Activated CD4-positive, alpha-beta memory T cell treated with anti-CD3 and anti-CD28 coated beads for 36 hours (primary cell): ENCODE results near the gene NOTCH4. TPM values are rescaled to one million over a fixed set of nuclear protein-coding genes. Genes with fewer than 3 reads are reported as not detected.
A peak's percentile ranks its signal among the peaks of the same experiment; 100 is the strongest.
"Not testable (repeated sequence)": the region's sequence is repeated elsewhere in the genome, so short reads cannot be mapped to it uniquely, and the experiment has no call there.

ENCODE experiments used
- CTCF ChIA-PET: fragments of 350-600 bp; sonication (Branson Sonifier 250); formaldehyde crosslinking; loops from one replicate; lab custom pipeline; 2021; ENCODE audit warnings: antibody characterized with exemption, inconsistent platforms; lab: Charles Lee
- POLR2A ChIA-PET: fragments of 350-600 bp; sonication (Branson Sonifier 250); formaldehyde crosslinking; loops from one replicate; lab custom pipeline; 2021; ENCODE audit warnings: antibody characterized with exemption; lab: Charles Lee
- DNase-seq: peaks from one replicate; pipeline ENCODE4 v3.0.0-alpha.2; 2020
- H3K27ac Mint-ChIP-seq: one replicate; pipeline ENCODE4 v1.8.0; 2021; ENCODE audit warnings: mixed read lengths
- H3K27me3 Mint-ChIP-seq: one replicate; pipeline ENCODE4 v1.8.0; 2021; ENCODE audit warnings: mixed read lengths
- H3K36me3 Mint-ChIP-seq: one replicate; pipeline ENCODE4 v1.8.0; 2021; ENCODE audit warnings: mixed read lengths
- H3K4me1 Mint-ChIP-seq: one replicate; pipeline ENCODE4 v1.8.0; 2021; ENCODE audit warnings: low read depth, mixed read lengths
- H3K4me3 Mint-ChIP-seq: one replicate; pipeline ENCODE4 v1.8.0; 2021; ENCODE audit warnings: mild to moderate bottlenecking, mixed read lengths
- H3K9me3 Mint-ChIP-seq: one replicate; pipeline ENCODE4 v1.8.0; 2021; ENCODE audit warnings: mixed read lengths
- intact Hi-C: fragments of 100-400 bp; cut with micrococcal nuclease; formaldehyde crosslinking; loops from one replicate; pipeline ENCODE4 v1.15.1; 2023
- total RNA-seq, 2 experiments: library from RNA; stranded (reverse); gene quantifications; one replicate each; pipeline ENCODE4 v1.2.3, GENCODE V29; 2021

Gene NOTCH4
- under 1 TPM; 0.31 to 0.51 TPM for total RNA-seq

- Mint-ChIP-seq H3K27ac (no peak within 1 kb of the TSS), H3K9me3 (no peaks in the 10 kb centered on the region), H3K36me3 (no peaks in the 10 kb centered on the region), H3K4me3 (no peak within 1 kb of the TSS), H3K4me1 (peaks cover 8% of the 10 kb centered on the region), H3K27me3 (no peaks in the 10 kb centered on the region)
- ChIA-PET CTCF (no interaction called here), POLR2A (no interaction called here)
- no peak for DNase-seq
- intact Hi-C loops: no loop called here
Measured at GRCh38 chr6:32223258-32224235, at the start of gene NOTCH4. Gene NOTCH4 (minus strand): TSS chr6:32224067. CDS start chr6:32223928, 139 bp downstream.

- no peak overlapping the region for H3K27ac Mint-ChIP-seq
- CTCF ChIA-PET: interaction anchor here (1.0 kb wide), 1 partner anchor 16 kb away, joined by 4 read pairs; no protein-coding TSS in a partner anchor
- peaks cover 10% of the 10 kb centered on the region for H3K27me3 Mint-ChIP-seq
- no peaks in the 10 kb centered on the region for H3K36me3 Mint-ChIP-seq
- DNase-seq: no peak
- no peaks in the 10 kb centered on the region for H3K9me3 Mint-ChIP-seq
- H3K4me1 Mint-ChIP-seq: peaks cover 11% of the 10 kb centered on the region
- POLR2A ChIA-PET: no interaction called here
- intact Hi-C loops: no loop called here
- H3K4me3 Mint-ChIP-seq: no peak overlapping the region
Measured at GRCh38 chr6:32271429-32271828, 47.6 kb upstream of the NOTCH4 start.

GRCh38 chr6:32268459-32268858, 44.6 kb upstream of the NOTCH4 start:
- intact Hi-C loops, DNase-seq, H3K4me3 Mint-ChIP-seq, H3K36me3 Mint-ChIP-seq, POLR2A ChIA-PET, H3K27ac Mint-ChIP-seq, H3K9me3 Mint-ChIP-seq: not testable (repeated sequence)
- CTCF ChIA-PET: interaction anchor here (1.8 kb wide), 1 partner anchor 23 kb away, joined by 5 read pairs; no protein-coding TSS in a partner anchor
- Mint-ChIP-seq H3K27me3 (peaks cover 10% of the 10 kb centered on the region), H3K4me1 (peaks cover 11% of the 10 kb centered on the region)

- peaks cover 8% of the 10 kb centered on the region for H3K27me3 Mint-ChIP-seq
- peaks cover 11% of the 10 kb centered on the region for H3K4me1 Mint-ChIP-seq
- H3K36me3 Mint-ChIP-seq: no peaks in the 10 kb centered on the region
- DNase-seq: no peak
- no peak overlapping the region for H3K27ac Mint-ChIP-seq
- ChIA-PET CTCF (interaction anchor here (0.5 to 1.8 kb wide), 3 partner anchors 22 to 571 kb away, joined by 3 to 5 read pairs (median 3); partner anchors contain the start of gene TAP2), POLR2A (no interaction called here)
- intact Hi-C loops: no loop called here
- H3K4me3 Mint-ChIP-seq: no peak overlapping the region
- no peaks in the 10 kb centered on the region for H3K9me3 Mint-ChIP-seq
Measured at GRCh38 chr6:32267035-32267434, 43.2 kb upstream of the NOTCH4 start.

GRCh38 chr6:32257262-32257661, 33.4 kb upstream of the NOTCH4 start:
- H3K4me3 Mint-ChIP-seq, POLR2A ChIA-PET: not testable (repeated sequence)
- intact Hi-C loops: loop anchor here (10.0 kb wide), 2 partner anchors 108 to 138 kb away; no protein-coding TSS in a partner anchor

GRCh38 chr6:32255199-32256153, 31.6 kb upstream of the NOTCH4 start:
- intact Hi-C loops: loop anchor here (1.0 to 10.0 kb wide), 3 partner anchors 14 to 139 kb away; no protein-coding TSS in a partner anchor
- peak overlapping the region; percentile 14 for H3K27ac Mint-ChIP-seq
- H3K4me3 Mint-ChIP-seq: peak overlapping the region; percentile 3
- H3K27me3 Mint-ChIP-seq: peaks cover 21% of the 10 kb centered on the region
- peaks cover 2% of the 10 kb centered on the region for H3K9me3 Mint-ChIP-seq
- no peaks in the 10 kb centered on the region for H3K36me3 Mint-ChIP-seq
- ChIA-PET CTCF (interaction anchor here (0.6 to 2.1 kb wide), 11 partner anchors 8 to 1886 kb away, joined by 3 to 17 read pairs (median 4); no protein-coding TSS in a partner anchor), POLR2A (interaction anchor here (0.6 kb wide), 1 partner anchor 88 kb away, joined by 3 read pairs; no protein-coding TSS in a partner anchor)
- DNase-seq: peak; percentile 80
- H3K4me1 Mint-ChIP-seq: peaks cover 30% of the 10 kb centered on the region

More at GRCh38 chr6:32257262-32257661, 33.4 kb upstream of the NOTCH4 start:
- CTCF ChIA-PET: interaction anchor here (2.1 kb wide), 1 partner anchor 11 kb away, joined by 17 read pairs; no protein-coding TSS in a partner anchor
- not testable (repeated sequence) for H3K27ac Mint-ChIP-seq, H3K36me3 Mint-ChIP-seq, H3K9me3 Mint-ChIP-seq, DNase-seq
- Mint-ChIP-seq H3K4me1 (peaks cover 24% of the 10 kb centered on the region), H3K27me3 (peaks cover 28% of the 10 kb centered on the region)

- POLR2A ChIA-PET: no interaction called here
- H3K4me1 Mint-ChIP-seq: peaks cover 30% of the 10 kb centered on the region
- no peak for DNase-seq
- H3K9me3 Mint-ChIP-seq: peaks cover 2% of the 10 kb centered on the region
- no peak overlapping the region for H3K4me3 Mint-ChIP-seq
- peaks cover 15% of the 10 kb centered on the region for H3K27me3 Mint-ChIP-seq
- H3K27ac Mint-ChIP-seq: no peak overlapping the region
- no peaks in the 10 kb centered on the region for H3K36me3 Mint-ChIP-seq
- CTCF ChIA-PET: interaction anchor here (0.6 to 2.0 kb wide), 5 partner anchors 8 to 601 kb away, joined by 3 to 13 read pairs (median 4); no protein-coding TSS in a partner anchor
- intact Hi-C loops: loop anchor here (1.0 to 10.0 kb wide), 3 partner anchors 13 to 140 kb away; no protein-coding TSS in a partner anchor
Measured at GRCh38 chr6:32254761-32255198, 30.9 kb upstream of the NOTCH4 start.

- H3K27me3 Mint-ChIP-seq: peaks cover 4% of the 10 kb centered on the region
- no peaks in the 10 kb centered on the region for H3K36me3 Mint-ChIP-seq
- H3K27ac Mint-ChIP-seq: peak overlapping the region; percentile 4
- peaks cover 10% of the 10 kb centered on the region for H3K9me3 Mint-ChIP-seq
- H3K4me1 Mint-ChIP-seq: peaks cover 30% of the 10 kb centered on the region
- POLR2A ChIA-PET: no interaction called here
- H3K4me3 Mint-ChIP-seq: no peak overlapping the region
- no peak for DNase-seq
- CTCF ChIA-PET: interaction anchor here (1.6 kb wide), 1 partner anchor 161 kb away, joined by 5 read pairs; no protein-coding TSS in a partner anchor
- intact Hi-C loops: loop anchor here (10.0 kb wide), 2 partner anchors 112 to 142 kb away; no protein-coding TSS in a partner anchor
Measured at GRCh38 chr6:32252331-32253009, 28.6 kb upstream of the NOTCH4 start.

GRCh38 chr6:32249262-32249661, 25.4 kb upstream of the NOTCH4 start:
- POLR2A ChIA-PET: no interaction called here

GRCh38 chr6:32247401-32247800, 23.5 kb upstream of the NOTCH4 start:
- CTCF ChIA-PET: interaction anchor here (3.2 kb wide), 1 partner anchor 9 kb away, joined by 17 read pairs; no protein-coding TSS in a partner anchor

More at GRCh38 chr6:32249262-32249661, 25.4 kb upstream of the NOTCH4 start:
- no peak overlapping the region for H3K27ac Mint-ChIP-seq
- intact Hi-C loops: loop anchor here (10.0 kb wide), 2 partner anchors 446 to 546 kb away; no protein-coding TSS in a partner anchor
- H3K4me1 Mint-ChIP-seq: peaks cover 20% of the 10 kb centered on the region
- CTCF ChIA-PET: interaction anchor here (1.6 kb wide), 1 partner anchor 164 kb away, joined by 3 read pairs; no protein-coding TSS in a partner anchor
- H3K9me3 Mint-ChIP-seq: peaks cover 8% of the 10 kb centered on the region
- H3K36me3 Mint-ChIP-seq: no peaks in the 10 kb centered on the region
- H3K4me3 Mint-ChIP-seq: no peak overlapping the region
- DNase-seq: no peak
- H3K27me3 Mint-ChIP-seq: peaks cover 5% of the 10 kb centered on the region

More at GRCh38 chr6:32247401-32247800, 23.5 kb upstream of the NOTCH4 start:
- no peaks in the 10 kb centered on the region for H3K36me3 Mint-ChIP-seq
- H3K27me3 Mint-ChIP-seq: peaks cover 8% of the 10 kb centered on the region
- no peak for DNase-seq
- H3K4me1 Mint-ChIP-seq: peaks cover 12% of the 10 kb centered on the region
- peaks cover 8% of the 10 kb centered on the region for H3K9me3 Mint-ChIP-seq
- POLR2A ChIA-PET: no interaction called here
- intact Hi-C loops: loop anchor here (10.0 kb wide), 2 partner anchors 447 to 547 kb away; no protein-coding TSS in a partner anchor
- no peak overlapping the region for H3K27ac Mint-ChIP-seq
- no peak overlapping the region for H3K4me3 Mint-ChIP-seq
